Lung (tissue), 12 donors: ENCODE results near the gene TMEM62. TPM values are rescaled to one million over a fixed set of nuclear protein-coding genes. Genes with fewer than 3 reads are reported as not detected.

Source experiments
- ATAC-seq: fragments of 200-7000 bp; cut with Tn5 transposase; one replicate; pipeline ENCODE4 v1.9.1; 2020; ENCODE audit warnings: moderate number of reproducible peaks; ENCODE audit not compliant: insufficient read depth, low FRiP score
- DNase-seq, 3 donors: peaks; one replicate each; pipeline ENCODE4 v3.0.0-alpha.2; 2013 to 2017
- H3K27ac ChIP-seq, 2 donors: one replicate each; pipeline ENCODE4 v1.5.1; 2013; ENCODE audit warnings: mild to moderate bottlenecking in 2 of 2, moderate library complexity in 2 of 2, control low read depth in 1 of 2, inconsistent platforms in 1 of 2, low read depth in 1 of 2, low read length in 1 of 2
- H3K27me3 ChIP-seq, 3 donors: one replicate each; pipeline ENCODE4 v1.5.1; 2013; ENCODE audit warnings: low read length in 2 of 3; ENCODE audit not compliant: control insufficient read depth in 3 of 3, insufficient read depth in 3 of 3
- H3K36me3 ChIP-seq, 4 donors: one replicate each; pipeline ENCODE4 v1.5.1; 2013; ENCODE audit warnings: low read length in 4 of 4, mild to moderate bottlenecking in 1 of 4, moderate library complexity in 1 of 4; ENCODE audit not compliant: control insufficient read depth in 4 of 4, insufficient read depth in 4 of 4
- H3K4me1 ChIP-seq, 5 donors: one replicate each; pipeline ENCODE4 v1.5.1; 2013; ENCODE audit warnings: low read length in 5 of 5, mild to moderate bottlenecking in 2 of 5, moderate library complexity in 1 of 5; ENCODE audit not compliant: control insufficient read depth in 5 of 5, insufficient read depth in 5 of 5
- H3K4me3 ChIP-seq: one replicate; pipeline ENCODE4 v1.5.1; 2013; ENCODE audit warnings: mild to moderate bottlenecking, control low read depth, moderate library complexity
- H3K9ac ChIP-seq, 2 donors: one replicate each; pipeline ENCODE4 v1.5.1; 2013; ENCODE audit warnings: low read length in 2 of 2, control low read depth in 1 of 2; ENCODE audit not compliant: insufficient read depth in 1 of 2
- H3K9me3 ChIP-seq, 4 donors: one replicate each; pipeline ENCODE4 v1.5.1; 2013; ENCODE audit warnings: low read length in 3 of 4, mild to moderate bottlenecking in 1 of 4, moderate library complexity in 1 of 4; ENCODE audit not compliant: control insufficient read depth in 4 of 4, insufficient read depth in 3 of 4
- CTCF ChIP-seq: IDR thresholded peaks from 2 replicates; pipeline ENCODE4 v1.5.1; 2012; ENCODE audit warnings: mild to moderate bottlenecking; ENCODE audit errors: control extremely low read depth, extremely low read depth
- WGBS, 2 donors: extraction: QIAGEN DNeasy Blood & Tissue Kit; methylation state at CpG; one replicate each; pipeline ENCODE4 v1.1.7; 2013; 5-methylcytosine and 5-hydroxymethylcytosine counted together
- polyA plus RNA-seq, 2 donors: library from polyadenylated mRNA; stranded (reverse); fragments of 200-250 nt; gene quantifications; one replicate each; pipeline ENCODE4 v1.2.1, GENCODE V29; 2013
- total RNA-seq, 2 donors: library from RNA; depleted of rRNA in 1 of 2; stranded (reverse); fragments of >200 nt in 1 of 2; gene quantifications; one replicate each; pipeline ENCODE4 v1.2.1, GENCODE V29; 2014 to 2021
- donor health status: control.
- donor health status: control.
- donor health status: Bipolar disorder and iron deficiency.
- donor health status: healthy.
- donor health status: DM: yes; HTN: yes; CAD: no.

TMEM62 gene
- total and polyA plus RNA-seq, 4 donors = 15.1 to 25.7 (median 21.6) TPM

- DNase-seq = no peak
- Histone ChIP-seq H3K27me3 (no peaks in the 10 kb centered on the region), H3K36me3 (peaks cover 0 to 6% (median 3%) of the 10 kb centered on the region in 4 donors), H3K27ac (no peak overlapping the region), H3K4me1 (peaks cover 0 to 6% (median under 1%) of the 10 kb centered on the region in 5 donors), H3K4me3 (no peak overlapping the region), H3K9me3 (no peaks in the 10 kb centered on the region), H3K9ac (no peak overlapping the region)
- 93 to 96% methylated on average over 10 of the region's 10 CpGs for WGBS, 2 donors
- no peak for TF ChIP-seq CTCF
- no peak for ATAC-seq
Measured at GRCh38 chr15:43099105-43099845, 34.1 kb upstream of the TMEM62 start.

- Histone ChIP-seq H3K4me1 (peaks cover 0 to 13% (median 7%) of the 10 kb centered on the region in 5 donors), H3K9me3 (no peaks in the 10 kb centered on the region), H3K9ac (no peak overlapping the region), H3K27me3 (no peaks in the 10 kb centered on the region), H3K36me3 (peaks cover 0 to 6% (median 3%) of the 10 kb centered on the region in 4 donors), H3K4me3 (no peak overlapping the region), H3K27ac (no peak overlapping the region)
- ATAC-seq = no peak
- no peak for TF ChIP-seq CTCF
- no peak for DNase-seq
Measured at GRCh38 chr15:43100971-43101370, 32.4 kb upstream of the TMEM62 start.

- Histone ChIP-seq H3K27ac (no peak overlapping the region), H3K9ac (no peak overlapping the region), H3K9me3 (no peaks in the 10 kb centered on the region), H3K27me3 (no peaks in the 10 kb centered on the region), H3K36me3 (peaks cover 0 to 5% (median 3%) of the 10 kb centered on the region in 4 donors), H3K4me1 (peaks cover 0 to 19% (median 7%) of the 10 kb centered on the region in 5 donors), H3K4me3 (no peak overlapping the region)
- ATAC-seq (no peak), DNase-seq (no peak)
- WGBS, 2 donors = 87 to 88% methylated on average over 1 of the region's 1 CpG
- TF ChIP-seq CTCF = no peak
Measured at GRCh38 chr15:43102187-43102586, 31.2 kb upstream of the TMEM62 start.
